HG03097 (cell line): Measurements from ENCODE around the gene TOP3B.
A peak's percentile ranks its signal among the peaks of the same experiment; 100 is the strongest.
"Not testable (repeated sequence)": the region's sequence is repeated elsewhere in the genome, so short reads cannot be mapped to it uniquely, and the experiment has no call there.

Experiments used
- ATAC-seq: cut with Tn5 transposase; IDR thresholded peaks from one replicate; pipeline ENCODE4 v1.9.1; 2021; ENCODE audit not compliant: unreplicated experiment, low FRiP score

TOP3B gene

GRCh38 chr22:21947040-21948014, 35.3 kb downstream of the TOP3B start:
- no peak for ATAC-seq

DNA sequence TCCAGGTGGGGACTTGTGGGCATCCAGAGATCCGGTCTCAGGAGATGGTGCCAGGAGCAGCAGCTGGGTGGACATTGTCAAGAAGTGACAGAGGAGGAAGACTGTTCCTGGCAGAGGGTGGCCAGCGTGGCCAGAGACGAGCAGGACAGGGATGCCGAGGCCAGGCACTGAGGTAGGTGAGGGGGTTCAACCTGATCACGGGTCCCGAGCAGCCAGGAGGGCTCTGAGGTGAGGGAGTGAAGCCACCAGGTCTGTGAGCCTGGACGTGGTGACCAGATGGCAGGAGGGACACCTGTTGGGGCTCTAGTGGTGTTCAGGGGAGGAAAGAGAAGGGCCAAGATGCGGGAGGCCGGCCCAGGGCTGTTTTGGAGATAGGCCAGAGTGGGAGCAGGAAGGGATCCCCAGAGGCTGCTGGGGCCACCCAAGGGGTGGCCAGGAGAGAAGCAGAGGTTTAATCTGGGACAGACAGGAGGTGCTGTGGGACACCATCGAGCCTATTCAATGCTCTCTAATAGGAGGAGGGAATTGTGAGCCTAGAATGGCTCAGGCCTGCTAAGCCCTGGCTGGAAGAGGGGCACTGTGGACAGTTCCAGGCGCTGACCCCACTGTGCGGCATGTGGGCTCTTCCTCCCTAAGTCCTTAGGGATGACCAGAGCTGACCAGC, 36.2 kb downstream of the TOP3B start:
- ATAC-seq, result no peak

- no peak for ATAC-seq
Observed at GRCh38 chr22:21945453-21946261, 36.9 kb downstream of the TOP3B start.

DNA sequence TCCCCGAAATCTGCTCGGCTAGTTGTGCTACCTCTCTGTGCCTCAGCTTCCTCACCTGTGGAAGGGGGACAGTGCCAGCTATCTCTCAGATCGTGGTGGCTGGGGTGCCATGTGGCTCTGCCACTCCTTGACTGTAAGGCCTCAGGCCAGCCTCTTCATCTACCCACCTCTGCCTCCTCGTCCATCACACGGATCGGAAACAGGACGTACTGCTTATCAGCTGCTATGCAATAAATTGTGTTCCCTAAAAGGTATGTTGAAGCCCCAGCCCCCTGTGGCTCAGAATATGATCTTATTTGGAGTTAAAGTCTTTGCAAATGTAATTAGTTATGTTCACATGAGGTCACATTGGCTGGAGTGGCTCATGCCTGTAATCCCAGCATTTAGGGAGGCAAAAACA, 37.7 kb downstream of the TOP3B start:
- no peak for ATAC-seq

GRCh38 chr22:21943571-21944448, 38.8 kb downstream of the TOP3B start:
- no peak for ATAC-seq

- ATAC-seq, result no peak
Observed at GRCh38 chr22:21942407-21943343, 39.9 kb downstream of the TOP3B start.

- ATAC-seq, result no peak
Observed at GRCh38 chr22:21941921-21942320, 40.7 kb downstream of the TOP3B start.

DNA sequence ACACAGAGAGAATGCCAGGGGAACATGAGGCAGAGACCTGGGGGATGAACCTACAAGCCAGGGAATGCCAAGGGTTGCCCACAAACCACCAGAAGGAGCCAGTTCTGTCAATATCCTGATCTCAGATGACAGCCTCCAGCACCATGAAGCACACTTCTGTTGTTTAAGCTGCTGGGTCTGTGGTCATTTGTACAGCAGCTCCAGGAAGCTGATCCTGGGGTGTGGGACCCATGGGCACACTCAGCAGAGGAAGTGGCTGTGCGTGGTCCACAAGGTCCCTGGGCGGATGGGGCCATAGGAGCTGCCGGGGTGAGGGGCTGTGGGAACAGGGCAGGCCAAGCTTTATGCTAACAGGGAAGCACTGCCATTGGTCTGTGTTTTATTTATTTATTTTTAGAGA, 42.1 kb downstream of the TOP3B start:
- ATAC-seq, result no peak

- not testable (repeated sequence) for ATAC-seq
Observed at GRCh38 chr22:21939935-21940334, 42.7 kb downstream of the TOP3B start.

GRCh38 chr22:21939461-21939913, 43.1 kb downstream of the TOP3B start:
- ATAC-seq, result no peak

- ATAC-seq, result no peak
Observed at GRCh38 chr22:21938906-21939305, 43.7 kb downstream of the TOP3B start.

- ATAC-seq, result peak; percentile 83
Observed at GRCh38 chr22:21938071-21938822, 44.3 kb downstream of the TOP3B start.

DNA sequence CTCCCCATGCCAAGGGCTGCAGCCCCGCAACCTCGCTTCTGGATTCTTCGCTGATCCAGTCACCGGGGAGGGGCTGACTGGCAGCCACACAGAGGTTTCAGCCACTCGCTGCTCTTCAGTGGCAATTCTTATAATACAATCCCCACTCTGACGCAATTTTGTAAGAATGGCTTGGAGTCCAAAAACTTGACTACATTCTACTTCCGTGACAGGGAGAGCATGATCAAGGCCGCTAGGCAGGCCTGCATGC, 44.8 kb downstream of the TOP3B start:
- no peak for ATAC-seq

- ATAC-seq, result no peak
Observed at GRCh38 chr22:21937041-21937820, 45.4 kb downstream of the TOP3B start.

GRCh38 chr22:21936151-21936775, 46.3 kb downstream of the TOP3B start:
- ATAC-seq, result no peak

DNA sequence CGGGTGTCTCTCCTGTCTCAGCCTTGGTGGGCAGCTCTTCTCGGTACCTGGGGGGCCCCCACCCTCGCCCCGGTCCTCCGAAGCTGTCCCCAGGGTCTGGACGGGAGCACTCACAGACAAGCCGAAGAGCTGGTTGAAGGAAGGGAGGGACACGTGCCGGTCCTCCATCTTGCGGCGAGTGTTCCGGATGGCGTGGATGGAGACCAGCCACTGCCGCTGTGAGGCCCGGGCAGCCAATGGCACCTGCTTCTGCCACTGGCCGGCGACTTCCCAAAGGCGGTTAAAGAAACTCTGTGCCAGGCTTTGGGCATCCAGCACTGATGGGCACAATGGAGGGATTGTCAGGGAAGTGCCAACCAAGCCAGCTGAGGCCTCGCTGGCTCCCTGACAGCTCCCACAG, 48.7 kb downstream of the TOP3B start:
- no peak for ATAC-seq

- no peak for ATAC-seq
Observed at GRCh38 chr22:21933413-21933812, 49.2 kb downstream of the TOP3B start.
